ENCODE results near the gene ALDH3A1.

- TF ChIP-seq, protein P1, sequence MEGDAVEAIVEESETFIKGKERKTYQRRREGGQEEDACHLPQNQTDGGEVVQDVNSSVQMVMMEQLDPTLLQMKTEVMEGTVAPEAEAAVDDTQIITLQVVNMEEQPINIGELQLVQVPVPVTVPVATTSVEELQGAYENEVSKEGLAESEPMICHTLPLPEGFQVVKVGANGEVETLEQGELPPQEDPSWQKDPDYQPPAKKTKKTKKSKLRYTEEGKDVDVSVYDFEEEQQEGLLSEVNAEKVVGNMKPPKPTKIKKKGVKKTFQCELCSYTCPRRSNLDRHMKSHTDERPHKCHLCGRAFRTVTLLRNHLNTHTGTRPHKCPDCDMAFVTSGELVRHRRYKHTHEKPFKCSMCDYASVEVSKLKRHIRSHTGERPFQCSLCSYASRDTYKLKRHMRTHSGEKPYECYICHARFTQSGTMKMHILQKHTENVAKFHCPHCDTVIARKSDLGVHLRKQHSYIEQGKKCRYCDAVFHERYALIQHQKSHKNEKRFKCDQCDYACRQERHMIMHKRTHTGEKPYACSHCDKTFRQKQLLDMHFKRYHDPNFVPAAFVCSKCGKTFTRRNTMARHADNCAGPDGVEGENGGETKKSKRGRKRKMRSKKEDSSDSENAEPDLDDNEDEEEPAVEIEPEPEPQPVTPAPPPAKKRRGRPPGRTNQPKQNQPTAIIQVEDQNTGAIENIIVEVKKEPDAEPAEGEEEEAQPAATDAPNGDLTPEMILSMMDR (IDR thresholded peaks at IDR 0.05) = no peak
- no peak for TF ChIP-seq POLR2A (IDR thresholded peaks at IDR 0.05)
Measured at GRCh38 chr17:19744492-19744891, 3.6 kb downstream of the ALDH3A1 start.
